HepG2 (cell line): ENCODE results near the gene TUBG1. TPM values are rescaled to one million over a fixed set of nuclear protein-coding genes. Genes with fewer than 3 reads are reported as not detected.

Source experiments
- ASH2L ChIP-seq: fragments of 300-600, 200-600 bp; sonication (generic); IDR thresholded peaks from 2 replicates; pipeline ENCODE4 v1.7.0; 2017; ENCODE audit warnings: low read depth, mild to moderate bottlenecking, moderate library complexity, mixed read lengths, low read length; ENCODE audit not compliant: insufficient read length
- FIP1L1 ChIP-seq: fragments of 200-400 bp; formaldehyde crosslinking; IDR thresholded peaks from 2 replicates; pipeline ENCODE4 v1.6.1; 2018; ENCODE audit warnings: low read depth, mild to moderate bottlenecking, low read length, moderate library complexity, borderline replicate concordance; ENCODE audit not compliant: insufficient read depth
- HMG20A ChIP-seq: IDR thresholded peaks from 2 replicates; pipeline ENCODE4 v1.6.1; 2016; ENCODE audit warnings: borderline replicate concordance
- HNF4G ChIP-seq, 2 experiments: sonication (generic) in 1 of 2; formaldehyde crosslinking in 1 of 2; IDR thresholded peaks; 2 replicates each; pipeline versions ENCODE4 v1.4.0 to v1.6.1; 2011 to 2020; ENCODE audit warnings: borderline replicate concordance in 2 of 2, low read depth in 2 of 2, mild to moderate bottlenecking in 2 of 2, low read length in 1 of 2, missing genetic modification reagents in 1 of 2, moderate library complexity in 1 of 2
- KLF15 ChIP-seq: sonication (generic); formaldehyde crosslinking; IDR thresholded peaks from 2 replicates; pipeline ENCODE4 v1.8.1; 2023; ENCODE audit warnings: borderline replicate concordance, mild to moderate bottlenecking, inconsistent platforms, missing genetic modification reagents, mixed read lengths
- LCORL ChIP-seq, 2 experiments: fragments of 450-650 bp in 1 of 2; sonication (generic) in 1 of 2; formaldehyde crosslinking in 1 of 2; IDR thresholded peaks; 2 replicates each; pipeline versions ENCODE4 v1.5.0 to v1.6.1; 2017 to 2020; ENCODE audit warnings: antibody characterized with exemption in 1 of 2, missing genetic modification reagents in 1 of 2
- RFXANK ChIP-seq: IDR thresholded peaks from 2 replicates; pipeline ENCODE4 v1.6.1; 2016
- ZNF3 ChIP-seq: IDR thresholded peaks from 2 replicates; pipeline ENCODE4 v1.7.0; 2017; ENCODE audit warnings: inconsistent platforms
- ZNF331 ChIP-seq: sonication (generic); formaldehyde crosslinking; IDR thresholded peaks from 2 replicates; pipeline ENCODE4 v1.4.0; 2020; ENCODE audit warnings: missing genetic modification reagents
- ZNF546 ChIP-seq: sonication (generic); formaldehyde crosslinking; conservative IDR thresholded peaks from 2 replicates; pipeline ENCODE4 v1.8.1; 2023; ENCODE audit warnings: mild to moderate bottlenecking, missing genetic modification reagents
- polyA plus RNA-seq, 8 experiments: library from polyadenylated mRNA; depleted of rRNA in 3 of 8; stranded (reverse) in 7 of 8; unstranded in 1 of 8; fragments of >200 nt; fragmentation: Illumina TruSeq in 4 of 8; extraction: Trizol in 4 of 8; gene quantifications; 2 replicates each; pipeline versions ENCODE4 v1.2.1 to v1.2.3, GENCODE V29; 2011 to 2016; ENCODE audit warnings: low read depth in 4 of 8, missing spikeins in 1 of 8, mixed read lengths in 1 of 8; ENCODE audit not compliant: insufficient read depth in 1 of 8
- total RNA-seq, 5 experiments: library from RNA; depleted of rRNA; stranded (reverse); fragments of >200 nt; fragmentation: Illumina TruSeq; extraction: Trizol; gene quantifications; 2 replicates each; pipeline ENCODE4 v1.2.3, GENCODE V29; 2016; ENCODE audit warnings: low read depth in 1 of 5
- TF ChIP-seq, protein P1 (sequence below): sonication (generic); formaldehyde crosslinking; IDR thresholded peaks from 2 replicates; pipeline ENCODE4 v1.5.0; 2020; ENCODE audit warnings: missing genetic modification reagents
- TF ChIP-seq, protein P2 (sequence below): sonication (generic); formaldehyde crosslinking; IDR thresholded peaks from 2 replicates; pipeline ENCODE4 v1.4.0; 2020; ENCODE audit warnings: missing genetic modification reagents, mild to moderate bottlenecking, borderline replicate concordance
- TF ChIP-seq, protein P3 (sequence below): sonication (generic); formaldehyde crosslinking; IDR thresholded peaks from 2 replicates; pipeline ENCODE4 v1.4.0; 2020; ENCODE audit warnings: missing genetic modification reagents

Gene TUBG1
- total and polyA plus RNA-seq, 2 of the 13 experiments (the other 11 are each of a cell fraction or from before 2014, with no cell fraction given), result 74.1 to 137 TPM

DNA sequence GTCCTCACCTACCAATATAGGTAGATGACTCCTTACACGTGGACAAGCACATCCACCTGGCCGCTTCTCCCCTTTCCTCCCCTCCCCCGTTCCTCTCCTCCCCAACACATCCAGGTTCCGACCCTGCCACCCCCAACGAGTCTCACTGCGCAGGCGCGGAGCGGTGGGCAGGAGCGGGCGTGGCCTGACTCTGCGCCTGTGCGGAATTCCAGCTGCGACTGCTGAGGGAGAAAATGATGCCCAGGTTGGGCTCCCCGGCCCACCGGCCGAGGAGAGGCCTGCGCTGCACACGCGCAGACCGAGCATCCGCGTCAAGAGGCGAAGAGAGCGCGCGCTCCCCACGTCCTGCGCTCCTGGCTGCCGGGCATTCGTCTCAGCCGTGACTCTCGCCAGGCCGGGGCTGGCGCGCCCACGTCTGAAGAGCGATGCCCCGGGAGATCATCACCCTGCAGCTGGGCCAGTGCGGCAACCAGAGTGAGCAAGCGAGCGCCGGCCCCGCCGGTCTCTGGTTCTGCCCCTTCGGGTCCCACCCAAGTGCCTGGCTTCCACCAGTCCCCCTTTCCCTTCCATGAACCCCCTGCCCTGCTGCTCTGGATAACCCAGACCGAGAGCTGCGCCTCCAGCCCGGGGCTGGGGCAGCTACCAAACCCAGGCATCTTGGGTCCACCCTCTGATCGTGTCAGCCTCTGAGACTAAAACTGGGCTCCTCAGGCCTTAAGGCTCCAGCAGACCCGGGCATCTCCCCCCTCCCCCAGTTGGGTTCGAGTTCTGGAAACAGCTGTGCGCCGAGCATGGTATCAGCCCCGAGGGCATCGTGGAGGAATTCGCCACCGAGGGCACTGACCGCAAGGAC, 49.8 kb downstream of the TUBG1 start, which contains the start of gene TUBG2 (continued):
- TF ChIP-seq HMG20A (CRISPR knock-in tag) (no peak), LCORL (IDR thresholded peaks at IDR 0.05) (no peak), LCORL (CRISPR knock-in tag; IDR thresholded peaks at IDR 0.05) (no peak), ZNF331 (CRISPR knock-in tag) (peak; percentile 80), ZNF546 (CRISPR knock-in tag) (no peak), ZNF3 (CRISPR knock-in tag) (no peak), KLF15 (no peak), RFXANK (no peak; the same call in 1 of the 2 replicates), HNF4G (IDR thresholded peaks at IDR 0.05; ENCODE audit: borderline replicate concordance, low read depth, low read length) (no peak), HNF4G (CRISPR knock-in tag; IDR thresholded peaks at IDR 0.05; ENCODE audit: borderline replicate concordance, low read depth) (peak; percentile 13; the same call in 1 of the 2 replicates), ASH2L (peak; percentile 70), FIP1L1 (0 out of 2 replicates have a peak, but pooled peaks have one; percentile 55)
- TF ChIP-seq, protein P1, sequence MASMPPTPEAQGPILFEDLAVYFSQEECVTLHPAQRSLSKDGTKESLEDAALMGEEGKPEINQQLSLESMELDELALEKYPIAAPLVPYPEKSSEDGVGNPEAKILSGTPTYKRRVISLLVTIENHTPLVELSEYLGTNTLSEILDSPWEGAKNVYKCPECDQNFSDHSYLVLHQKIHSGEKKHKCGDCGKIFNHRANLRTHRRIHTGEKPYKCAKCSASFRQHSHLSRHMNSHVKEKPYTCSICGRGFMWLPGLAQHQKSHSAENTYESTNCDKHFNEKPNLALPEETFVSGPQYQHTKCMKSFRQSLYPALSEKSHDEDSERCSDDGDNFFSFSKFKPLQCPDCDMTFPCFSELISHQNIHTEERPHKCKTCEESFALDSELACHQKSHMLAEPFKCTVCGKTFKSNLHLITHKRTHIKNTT, result no peak
- TF ChIP-seq, protein P2, sequence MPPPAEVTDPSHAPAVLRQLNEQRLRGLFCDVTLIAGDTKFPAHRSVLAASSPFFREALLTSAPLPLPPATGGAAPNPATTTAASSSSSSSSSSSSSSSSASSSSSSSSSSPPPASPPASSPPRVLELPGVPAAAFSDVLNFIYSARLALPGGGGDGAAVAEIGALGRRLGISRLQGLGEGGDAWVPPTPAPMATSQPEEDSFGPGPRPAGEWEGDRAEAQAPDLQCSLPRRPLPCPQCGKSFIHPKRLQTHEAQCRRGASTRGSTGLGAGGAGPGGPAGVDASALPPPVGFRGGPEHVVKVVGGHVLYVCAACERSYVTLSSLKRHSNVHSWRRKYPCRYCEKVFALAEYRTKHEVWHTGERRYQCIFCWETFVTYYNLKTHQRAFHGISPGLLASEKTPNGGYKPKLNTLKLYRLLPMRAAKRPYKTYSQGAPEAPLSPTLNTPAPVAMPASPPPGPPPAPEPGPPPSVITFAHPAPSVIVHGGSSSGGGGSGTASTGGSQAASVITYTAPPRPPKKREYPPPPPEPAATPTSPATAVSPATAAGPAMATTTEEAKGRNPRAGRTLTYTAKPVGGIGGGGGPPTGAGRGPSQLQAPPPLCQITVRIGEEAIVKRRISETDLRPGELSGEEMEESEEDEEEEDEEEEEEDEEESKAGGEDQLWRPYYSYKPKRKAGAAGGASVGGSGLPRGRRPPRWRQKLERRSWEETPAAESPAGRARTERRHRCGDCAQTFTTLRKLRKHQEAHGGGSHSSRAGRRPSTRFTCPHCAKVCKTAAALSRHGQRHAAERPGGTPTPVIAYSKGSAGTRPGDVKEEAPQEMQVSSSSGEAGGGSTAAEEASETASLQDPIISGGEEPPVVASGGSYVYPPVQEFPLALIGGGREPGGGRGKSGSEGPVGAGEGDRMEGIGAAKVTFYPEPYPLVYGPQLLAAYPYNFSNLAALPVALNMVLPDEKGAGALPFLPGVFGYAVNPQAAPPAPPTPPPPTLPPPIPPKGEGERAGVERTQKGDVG (CRISPR knock-in tag), result no peak
- TF ChIP-seq, protein P3, sequence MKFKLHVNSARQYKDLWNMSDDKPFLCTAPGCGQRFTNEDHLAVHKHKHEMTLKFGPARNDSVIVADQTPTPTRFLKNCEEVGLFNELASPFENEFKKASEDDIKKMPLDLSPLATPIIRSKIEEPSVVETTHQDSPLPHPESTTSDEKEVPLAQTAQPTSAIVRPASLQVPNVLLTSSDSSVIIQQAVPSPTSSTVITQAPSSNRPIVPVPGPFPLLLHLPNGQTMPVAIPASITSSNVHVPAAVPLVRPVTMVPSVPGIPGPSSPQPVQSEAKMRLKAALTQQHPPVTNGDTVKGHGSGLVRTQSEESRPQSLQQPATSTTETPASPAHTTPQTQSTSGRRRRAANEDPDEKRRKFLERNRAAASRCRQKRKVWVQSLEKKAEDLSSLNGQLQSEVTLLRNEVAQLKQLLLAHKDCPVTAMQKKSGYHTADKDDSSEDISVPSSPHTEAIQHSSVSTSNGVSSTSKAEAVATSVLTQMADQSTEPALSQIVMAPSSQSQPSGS (CRISPR knock-in tag), result peak; percentile 58; the same call in 1 of the 2 replicates
